GM19372 (cell line): ENCODE results near the gene DMRTC1.
A peak's percentile ranks its signal among the peaks of the same experiment; 100 is the strongest.
"Not testable (repeated sequence)": the region's sequence is repeated elsewhere in the genome, so short reads cannot be mapped to it uniquely, and the experiment has no call there.

Experiments used
- ATAC-seq: cut with Tn5 transposase; IDR thresholded peaks from one replicate; pipeline ENCODE4 v1.9.1; 2021; ENCODE audit warnings: mild to moderate bottlenecking, low read depth, moderate library complexity; ENCODE audit not compliant: unreplicated experiment

Gene DMRTC1

GRCh38 chrX:72943819-72944169 is at the start of gene DMRTC1:
TSS of gene DMRTC1 (minus strand) at chrX:72943837. CDS start at chrX:72875694, 68,143 bp downstream.
- ATAC-seq, result peak; percentile 79

- ATAC-seq, result not testable (repeated sequence)
Observed at GRCh38 chrX:72980894-72981469, 37.3 kb upstream of the DMRTC1 start.

- ATAC-seq, result not testable (repeated sequence)
Observed at GRCh38 chrX:72974885-72975284, 31.2 kb upstream of the DMRTC1 start.

GRCh38 chrX:72971859-72972258 is 28.2 kb upstream of the DMRTC1 start:
- ATAC-seq, result not testable (repeated sequence)

GRCh38 chrX:72959971-72960370 is 16.3 kb upstream of the DMRTC1 start:
- not testable (repeated sequence) for ATAC-seq

GRCh38 chrX:72943035-72943818 is 410 bp downstream of the DMRTC1 start:
- ATAC-seq, result peak; percentile 71

- ATAC-seq, result not testable (repeated sequence)
Observed at GRCh38 chrX:72942272-72942671, 1.4 kb downstream of the DMRTC1 start.

GRCh38 chrX:72937906-72938305 is 5.7 kb downstream of the DMRTC1 start, which contains the start of gene FAM236A:
TSS of gene FAM236A (plus strand) at chrX:72938206. CDS start at chrX:72938263, 57 bp downstream.
- ATAC-seq, result not testable (repeated sequence)

GRCh38 chrX:72936882-72937455 is 6.7 kb downstream of the DMRTC1 start:
- ATAC-seq, result not testable (repeated sequence)

GRCh38 chrX:72936455-72936854 is 7.2 kb downstream of the DMRTC1 start:
- ATAC-seq, result not testable (repeated sequence)

- ATAC-seq, result not testable (repeated sequence)
Observed at GRCh38 chrX:72932283-72932682, 11.4 kb downstream of the DMRTC1 start.

- not testable (repeated sequence) for ATAC-seq
Observed at GRCh38 chrX:72916096-72916495, 27.5 kb downstream of the DMRTC1 start.

- ATAC-seq, result not testable (repeated sequence)
Observed at GRCh38 chrX:72912315-72912714, 31.3 kb downstream of the DMRTC1 start, which contains the start of gene FAM236C. TSS of gene FAM236C (plus strand) at chrX:72912615. CDS start at chrX:72912715, 100 bp downstream.

GRCh38 chrX:72889740-72890139 is 53.9 kb downstream of the DMRTC1 start:
- ATAC-seq, result not testable (repeated sequence)

- not testable (repeated sequence) for ATAC-seq
Observed at GRCh38 chrX:72882898-72883297, 60.7 kb downstream of the DMRTC1 start.

- ATAC-seq, result not testable (repeated sequence)
Observed at GRCh38 chrX:72837532-72837931, 106.1 kb downstream of the DMRTC1 start.

- ATAC-seq, result not testable (repeated sequence)
Observed at GRCh38 chrX:72830701-72831100, 112.9 kb downstream of the DMRTC1 start.
